HL-60 (cell line): Measurements from ENCODE around the gene PTGES3.

Source experiments
- DNase-seq, 2 experiments: peaks; one replicate each; pipeline ENCODE4 v3.0.0-alpha.2; 2010 to 2020; ENCODE audit warnings: low read depth in 1 of 2, low spot score in 1 of 2
- H3K27ac ChIP-seq: fragments of 250-450 bp; sonication (Bioruptor Pico); replicated peaks from 2 replicates; pipeline ENCODE4 v1.5.1; 2020; ENCODE audit warnings: mild to moderate bottlenecking, moderate library complexity
- H3K27me3 ChIP-seq: fragments of 250-450 bp; sonication (Bioruptor Pico); 2 replicates; pipeline ENCODE4 v1.5.1; 2021; ENCODE audit warnings: mild to moderate bottlenecking, moderate library complexity; ENCODE audit not compliant: insufficient read depth, poor library complexity, severe bottlenecking
- H3K4me3 ChIP-seq: replicated peaks from 2 replicates; pipeline ENCODE4 v1.5.1; 2011; ENCODE audit warnings: mild to moderate bottlenecking, control low read depth, low read length; ENCODE audit not compliant: insufficient read depth
- GABPA ChIP-seq: IDR thresholded peaks from 2 replicates; pipeline ENCODE4 v1.6.1; 2012; ENCODE audit warnings: low read depth
- POLR2AphosphoS5 ChIP-seq: IDR thresholded peaks from 2 replicates; pipeline ENCODE4 v1.6.1; 2012; ENCODE audit warnings: low read depth
- REST ChIP-seq: IDR thresholded peaks from 2 replicates; pipeline ENCODE4 v1.6.1; 2012; ENCODE audit warnings: low read depth; ENCODE audit not compliant: insufficient replicate concordance
- SPI1 ChIP-seq: IDR thresholded peaks from 2 replicates; pipeline ENCODE4 v1.6.1; 2012; ENCODE audit warnings: low read depth, mild to moderate bottlenecking, borderline replicate concordance
- TF ChIP-seq, protein P1 (sequence below): IDR thresholded peaks from one replicate; pipeline ENCODE4 v1.5.1; 2011; ENCODE audit warnings: low read length, control low read depth, inconsistent platforms; ENCODE audit not compliant: insufficient read depth

Gene PTGES3

DNA sequence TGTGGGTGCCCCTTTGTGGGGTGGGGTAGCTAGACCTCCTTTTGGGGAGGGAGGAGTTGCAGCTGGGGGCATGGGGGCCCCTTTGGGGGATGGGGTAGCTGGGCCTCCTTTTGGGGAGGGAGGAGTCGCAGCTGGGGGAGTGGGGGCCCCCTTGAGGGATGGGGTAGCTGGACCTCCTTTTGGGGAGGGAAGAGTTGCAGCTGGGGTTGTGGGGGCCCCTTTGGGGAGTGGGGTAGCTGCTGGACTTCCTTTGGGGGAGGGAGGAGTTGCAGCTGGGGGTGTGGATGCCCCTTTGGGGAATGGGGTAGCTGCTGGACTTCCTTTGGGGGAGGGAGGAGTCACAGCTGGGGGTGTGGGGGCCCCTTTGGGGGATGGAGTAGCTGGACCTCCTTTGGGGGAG lies 30.1 kb upstream of the PTGES3 start:
- Histone ChIP-seq H3K27ac (no peak overlapping the region), H3K4me3 (no peak overlapping the region), H3K27me3 (no peaks in the 10 kb centered on the region)
- peak; percentile 66 to 77 for DNase-seq
- TF ChIP-seq POLR2AphosphoS5 (no peak; the same call in 1 of the 2 replicates), GABPA (no peak), REST (no peak)
- TF ChIP-seq, protein P1, sequence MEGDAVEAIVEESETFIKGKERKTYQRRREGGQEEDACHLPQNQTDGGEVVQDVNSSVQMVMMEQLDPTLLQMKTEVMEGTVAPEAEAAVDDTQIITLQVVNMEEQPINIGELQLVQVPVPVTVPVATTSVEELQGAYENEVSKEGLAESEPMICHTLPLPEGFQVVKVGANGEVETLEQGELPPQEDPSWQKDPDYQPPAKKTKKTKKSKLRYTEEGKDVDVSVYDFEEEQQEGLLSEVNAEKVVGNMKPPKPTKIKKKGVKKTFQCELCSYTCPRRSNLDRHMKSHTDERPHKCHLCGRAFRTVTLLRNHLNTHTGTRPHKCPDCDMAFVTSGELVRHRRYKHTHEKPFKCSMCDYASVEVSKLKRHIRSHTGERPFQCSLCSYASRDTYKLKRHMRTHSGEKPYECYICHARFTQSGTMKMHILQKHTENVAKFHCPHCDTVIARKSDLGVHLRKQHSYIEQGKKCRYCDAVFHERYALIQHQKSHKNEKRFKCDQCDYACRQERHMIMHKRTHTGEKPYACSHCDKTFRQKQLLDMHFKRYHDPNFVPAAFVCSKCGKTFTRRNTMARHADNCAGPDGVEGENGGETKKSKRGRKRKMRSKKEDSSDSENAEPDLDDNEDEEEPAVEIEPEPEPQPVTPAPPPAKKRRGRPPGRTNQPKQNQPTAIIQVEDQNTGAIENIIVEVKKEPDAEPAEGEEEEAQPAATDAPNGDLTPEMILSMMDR = no peak

GRCh38 chr12:56716933-56717880 lies 29.1 kb upstream of the PTGES3 start:
- Histone ChIP-seq H3K27ac (peak overlapping the region; percentile 59), H3K4me3 (no peak overlapping the region), H3K27me3 (no peaks in the 10 kb centered on the region)
- peak; percentile 68 to 70 for DNase-seq
- no peak for TF ChIP-seq POLR2AphosphoS5
- TF ChIP-seq GABPA = no peak
- TF ChIP-seq REST = no peak
- TF ChIP-seq, protein P1 = no peak
- no peak for TF ChIP-seq SPI1

- H3K4me3 ChIP-seq = no peak overlapping the region
- peak; percentile 71 to 73 for DNase-seq
- peak overlapping the region; percentile 59 for H3K27ac ChIP-seq
- H3K27me3 ChIP-seq = no peaks in the 10 kb centered on the region
- TF ChIP-seq, protein P1 = no peak
- TF ChIP-seq SPI1 = peak; percentile 53; the same call in 1 of the 2 replicates
- TF ChIP-seq POLR2AphosphoS5 = peak; percentile 82
Measured at GRCh38 chr12:56716458-56716857, 28.4 kb upstream of the PTGES3 start.
